Endothelial cell (in vitro differentiated cells): ENCODE measurements around the gene ZNF273. TPM values are rescaled to one million over a fixed set of nuclear protein-coding genes. Genes with fewer than 3 reads are reported as not detected.

Source experiments
- DNase-seq: peaks from one replicate; pipeline ENCODE4 v3.0.0; 2021; ENCODE audit warnings: low spot score
- H3K27ac Mint-ChIP-seq: one replicate; pipeline ENCODE4 v1.8.0; 2021; ENCODE audit warnings: mixed read lengths, inconsistent platforms; ENCODE audit not compliant: unreplicated experiment
- H3K27me3 Mint-ChIP-seq: one replicate; pipeline ENCODE4 v1.8.0; 2021; ENCODE audit warnings: mild to moderate bottlenecking, moderate library complexity, mixed read lengths, inconsistent platforms; ENCODE audit not compliant: unreplicated experiment
- H3K36me3 Mint-ChIP-seq: one replicate; pipeline ENCODE4 v1.8.0; 2021; ENCODE audit warnings: mild to moderate bottlenecking, low read depth, mixed read lengths, inconsistent platforms; ENCODE audit not compliant: unreplicated experiment
- H3K4me1 Mint-ChIP-seq: one replicate; pipeline ENCODE4 v1.8.0; 2021; ENCODE audit warnings: mild to moderate bottlenecking, mixed read lengths, inconsistent platforms; ENCODE audit not compliant: unreplicated experiment
- H3K4me3 Mint-ChIP-seq: one replicate; pipeline ENCODE4 v1.8.0; 2021; ENCODE audit warnings: mild to moderate bottlenecking, mixed read lengths, inconsistent platforms; ENCODE audit not compliant: unreplicated experiment
- H3K9me3 Mint-ChIP-seq: one replicate; pipeline ENCODE4 v1.8.0; 2021; ENCODE audit warnings: mixed read lengths, inconsistent platforms; ENCODE audit not compliant: unreplicated experiment
- total RNA-seq: library from RNA; stranded (reverse); fragmentation: NEBNext Ultra II Directional; extraction: Animal tissue kit (Norgen Biotek cat#: 25700); gene quantifications from one replicate; pipeline ENCODE4 v1.2.1, GENCODE V29; 2021; ENCODE audit not compliant: unreplicated experiment
- TF ChIP-seq, protein P1 (sequence below): fragments of 200-600 bp; sonication (generic); IDR thresholded peaks from one replicate; pipeline ENCODE4 v1.5.0; 2021; ENCODE audit warnings: antibody characterized with exemption; ENCODE audit not compliant: unreplicated experiment

The ZNF273 gene
- total RNA-seq, 1 donor from 2014 or later, result 9.3 TPM

DNA sequence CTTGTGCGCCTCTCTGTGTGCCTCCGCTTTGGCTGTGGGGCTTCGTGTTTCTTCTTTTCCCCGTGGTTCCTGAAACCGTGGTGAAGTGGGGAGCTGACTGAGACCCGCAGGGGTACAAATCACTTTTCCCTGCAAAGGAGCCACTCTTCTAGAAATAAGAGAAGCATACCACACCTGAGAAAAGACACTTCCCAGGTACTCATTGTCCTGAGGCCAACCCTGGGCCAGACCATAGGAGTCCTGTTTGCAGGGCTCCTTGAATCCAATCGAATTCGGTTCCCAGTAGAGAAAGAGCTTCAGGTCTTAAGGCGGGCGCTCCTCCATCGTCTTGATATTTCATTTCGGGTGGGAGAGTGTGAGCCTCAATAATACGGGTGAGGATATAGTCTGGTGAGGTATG is 32.4 kb upstream of the ZNF273 start:
- Mint-ChIP-seq H3K27ac (no peak overlapping the region), H3K4me1 (no peaks in the 10 kb centered on the region), H3K9me3 (peaks cover 4% of the 10 kb centered on the region), H3K27me3 (peaks cover 11% of the 10 kb centered on the region), H3K36me3 (no peaks in the 10 kb centered on the region), H3K4me3 (no peak overlapping the region)
- no peak for DNase-seq
- TF ChIP-seq, protein P1, sequence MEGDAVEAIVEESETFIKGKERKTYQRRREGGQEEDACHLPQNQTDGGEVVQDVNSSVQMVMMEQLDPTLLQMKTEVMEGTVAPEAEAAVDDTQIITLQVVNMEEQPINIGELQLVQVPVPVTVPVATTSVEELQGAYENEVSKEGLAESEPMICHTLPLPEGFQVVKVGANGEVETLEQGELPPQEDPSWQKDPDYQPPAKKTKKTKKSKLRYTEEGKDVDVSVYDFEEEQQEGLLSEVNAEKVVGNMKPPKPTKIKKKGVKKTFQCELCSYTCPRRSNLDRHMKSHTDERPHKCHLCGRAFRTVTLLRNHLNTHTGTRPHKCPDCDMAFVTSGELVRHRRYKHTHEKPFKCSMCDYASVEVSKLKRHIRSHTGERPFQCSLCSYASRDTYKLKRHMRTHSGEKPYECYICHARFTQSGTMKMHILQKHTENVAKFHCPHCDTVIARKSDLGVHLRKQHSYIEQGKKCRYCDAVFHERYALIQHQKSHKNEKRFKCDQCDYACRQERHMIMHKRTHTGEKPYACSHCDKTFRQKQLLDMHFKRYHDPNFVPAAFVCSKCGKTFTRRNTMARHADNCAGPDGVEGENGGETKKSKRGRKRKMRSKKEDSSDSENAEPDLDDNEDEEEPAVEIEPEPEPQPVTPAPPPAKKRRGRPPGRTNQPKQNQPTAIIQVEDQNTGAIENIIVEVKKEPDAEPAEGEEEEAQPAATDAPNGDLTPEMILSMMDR, result no peak

GRCh38 chr7:64871761-64872160 is 31.3 kb upstream of the ZNF273 start:
- DNase-seq, result no peak
- Mint-ChIP-seq H3K27ac (no peak overlapping the region), H3K9me3 (peaks cover 4% of the 10 kb centered on the region), H3K4me3 (no peak overlapping the region), H3K27me3 (peaks cover 14% of the 10 kb centered on the region), H3K36me3 (no peaks in the 10 kb centered on the region), H3K4me1 (no peaks in the 10 kb centered on the region)
- TF ChIP-seq, protein P1, result no peak

- H3K27me3 Mint-ChIP-seq, result peaks cover 14% of the 10 kb centered on the region
- no peak overlapping the region for H3K4me3 Mint-ChIP-seq
- DNase-seq, result no peak
- H3K4me1 Mint-ChIP-seq, result no peaks in the 10 kb centered on the region
- TF ChIP-seq, protein P1, result no peak
- H3K27ac Mint-ChIP-seq, result no peak overlapping the region
- H3K36me3 Mint-ChIP-seq, result no peaks in the 10 kb centered on the region
- H3K9me3 Mint-ChIP-seq, result peaks cover 4% of the 10 kb centered on the region
Observed at GRCh38 chr7:64872351-64873154, 30.5 kb upstream of the ZNF273 start.

DNA sequence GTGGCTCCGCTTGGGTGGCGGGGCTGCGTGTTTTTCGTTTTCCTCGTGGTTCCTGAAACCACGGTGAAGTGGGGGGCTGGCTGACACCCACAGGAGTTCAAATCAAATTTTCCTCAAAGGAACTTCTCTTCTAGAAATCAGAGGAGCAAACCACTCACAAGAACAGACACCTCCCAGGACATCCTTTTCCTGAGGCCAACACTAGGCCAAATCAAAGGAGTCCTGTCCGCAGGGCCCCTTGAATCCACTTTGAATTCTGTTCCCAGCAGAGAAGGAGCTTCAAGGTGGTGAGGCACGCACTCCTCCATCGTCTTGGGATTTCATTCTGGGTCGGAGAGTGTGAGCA is 29.9 kb upstream of the ZNF273 start:
- H3K27ac Mint-ChIP-seq, result no peak overlapping the region
- no peaks in the 10 kb centered on the region for H3K36me3 Mint-ChIP-seq
- H3K27me3 Mint-ChIP-seq, result peaks cover 14% of the 10 kb centered on the region
- no peak overlapping the region for H3K4me3 Mint-ChIP-seq
- H3K4me1 Mint-ChIP-seq, result peaks cover 4% of the 10 kb centered on the region
- no peak for DNase-seq
- H3K9me3 Mint-ChIP-seq, result peaks cover 4% of the 10 kb centered on the region
- TF ChIP-seq, protein P1, result no peak

- TF ChIP-seq, protein P1, result no peak
- Mint-ChIP-seq H3K9me3 (peaks cover 4% of the 10 kb centered on the region), H3K36me3 (no peaks in the 10 kb centered on the region), H3K4me1 (peaks cover 4% of the 10 kb centered on the region), H3K27me3 (peaks cover 14% of the 10 kb centered on the region), H3K27ac (no peak overlapping the region), H3K4me3 (no peak overlapping the region)
- DNase-seq, result no peak
Observed at GRCh38 chr7:64873517-64873916, 29.6 kb upstream of the ZNF273 start.
